HepG2 (cell line): ENCODE results near the gene NFYC. TPM values are rescaled to one million over a fixed set of nuclear protein-coding genes. Genes with fewer than 3 reads are reported as not detected.
A peak's percentile ranks its signal among the peaks of the same experiment; 100 is the strongest.

Source experiments
- ADNP ChIP-seq: sonication (generic); formaldehyde crosslinking; IDR thresholded peaks from 2 replicates; pipeline ENCODE4 v1.4.0; 2020; ENCODE audit warnings: missing genetic modification reagents
- ATM ChIP-seq: fragments of 450-650 bp; IDR thresholded peaks from 2 replicates; pipeline ENCODE4 v1.7.1; 2017; ENCODE audit warnings: mild to moderate bottlenecking, borderline replicate concordance
- CCDC6 ChIP-seq: sonication (generic); formaldehyde crosslinking; IDR thresholded peaks from 2 replicates; pipeline ENCODE4 v1.8.1; 2022; ENCODE audit warnings: mild to moderate bottlenecking, missing genetic modification reagents, moderate library complexity
- HMGA1 ChIP-seq: sonication (generic); formaldehyde crosslinking; conservative IDR thresholded peaks from 2 replicates; pipeline ENCODE4 v1.4.0; 2020; ENCODE audit warnings: missing genetic modification reagents
- HNRNPK ChIP-seq: fragments of 200-400 bp; formaldehyde crosslinking; IDR thresholded peaks from 2 replicates; pipeline ENCODE4 v1.6.1; 2018; ENCODE audit warnings: low read length, low read depth, moderate library complexity, mild to moderate bottlenecking; ENCODE audit not compliant: poor library complexity, severe bottlenecking
- JUN ChIP-seq: sonication (generic); formaldehyde crosslinking; IDR thresholded peaks from 2 replicates; pipeline ENCODE4 v1.4.0; 2020; ENCODE audit warnings: mild to moderate bottlenecking, missing genetic modification reagents
- MAFG ChIP-seq: sonication (generic); formaldehyde crosslinking; IDR thresholded peaks from 2 replicates; pipeline ENCODE4 v1.5.1; 2020; ENCODE audit warnings: mild to moderate bottlenecking, missing genetic modification reagents
- MIXL1 ChIP-seq: IDR thresholded peaks from 2 replicates; pipeline ENCODE4 v1.6.1; 2016
- MXD3 ChIP-seq: IDR thresholded peaks from 2 replicates; pipeline ENCODE4 v1.6.1; 2016; ENCODE audit warnings: mild to moderate bottlenecking, missing biosample characterization, missing genetic modification reagents
- NCOA5 ChIP-seq: sonication (generic); formaldehyde crosslinking; IDR thresholded peaks from 2 replicates; pipeline ENCODE4 v1.4.0; 2020; ENCODE audit warnings: missing genetic modification reagents
- NR2C2 ChIP-seq: sonication (generic); formaldehyde crosslinking; IDR thresholded peaks from 2 replicates; pipeline ENCODE4 v1.4.0; 2020; ENCODE audit warnings: missing genetic modification reagents, mild to moderate bottlenecking, moderate library complexity, borderline replicate concordance
- RCOR2 ChIP-seq: IDR thresholded peaks from 2 replicates; pipeline ENCODE4 v1.6.1; 2016; ENCODE audit warnings: missing biosample characterization, missing genetic modification reagents
- SNAPC4 ChIP-seq: sonication (generic); formaldehyde crosslinking; IDR thresholded peaks from 2 replicates; pipeline ENCODE4 v1.4.0; 2020; ENCODE audit warnings: mild to moderate bottlenecking, missing genetic modification reagents
- TCF7 ChIP-seq: sonication (generic); IDR thresholded peaks from 2 replicates; pipeline ENCODE4 v1.6.1; 2016; ENCODE audit warnings: antibody characterized with exemption, low read depth
- ZFAT ChIP-seq: sonication (generic); formaldehyde crosslinking; conservative IDR thresholded peaks from 2 replicates; pipeline ENCODE4 v1.8.1; 2023; ENCODE audit warnings: missing genetic modification reagents, inconsistent platforms
- ZFP36L2 ChIP-seq: sonication (generic); formaldehyde crosslinking; IDR thresholded peaks from 2 replicates; pipeline ENCODE4 v1.4.0; 2020; ENCODE audit warnings: missing genetic modification reagents
- ZNF121 ChIP-seq: sonication (generic); formaldehyde crosslinking; IDR thresholded peaks from 2 replicates; pipeline ENCODE4 v1.5.0; 2020; ENCODE audit warnings: mild to moderate bottlenecking, missing genetic modification reagents
- ZNF276 ChIP-seq: sonication (generic); formaldehyde crosslinking; IDR thresholded peaks from 2 replicates; pipeline ENCODE4 v1.4.0; 2020; ENCODE audit warnings: mild to moderate bottlenecking, low read depth, missing genetic modification reagents
- ZNF3 ChIP-seq: IDR thresholded peaks from 2 replicates; pipeline ENCODE4 v1.7.0; 2017; ENCODE audit warnings: inconsistent platforms
- ZNF350 ChIP-seq: sonication (generic); formaldehyde crosslinking; IDR thresholded peaks from 2 replicates; pipeline ENCODE4 v1.4.0; 2020; ENCODE audit warnings: mild to moderate bottlenecking, low read depth, missing genetic modification reagents, borderline replicate concordance
- ZNF44 ChIP-seq: sonication (generic); formaldehyde crosslinking; IDR thresholded peaks from 2 replicates; pipeline ENCODE4 v1.5.1; 2020; ENCODE audit warnings: mild to moderate bottlenecking, missing genetic modification reagents
- ZNF558 ChIP-seq: sonication (generic); formaldehyde crosslinking; IDR thresholded peaks from 2 replicates; pipeline ENCODE4 v1.9.0; 2022; ENCODE audit warnings: mild to moderate bottlenecking, missing genetic modification reagents, borderline replicate concordance
- ZNF564 ChIP-seq: sonication (generic); formaldehyde crosslinking; IDR thresholded peaks from 2 replicates; pipeline ENCODE4 v1.8.1; 2023; ENCODE audit warnings: mild to moderate bottlenecking, missing genetic modification reagents
- ZNF652 ChIP-seq: IDR thresholded peaks from 2 replicates; pipeline ENCODE4 v1.6.1; 2016; ENCODE audit warnings: low read depth, borderline replicate concordance
- polyA plus RNA-seq, 8 experiments: library from polyadenylated mRNA; depleted of rRNA in 3 of 8; stranded (reverse) in 7 of 8; unstranded in 1 of 8; fragments of >200 nt; fragmentation: Illumina TruSeq in 4 of 8; extraction: Trizol in 4 of 8; gene quantifications; 2 replicates each; pipeline versions ENCODE4 v1.2.1 to v1.2.3, GENCODE V29; 2011 to 2016; ENCODE audit warnings: low read depth in 4 of 8, missing spikeins in 1 of 8, mixed read lengths in 1 of 8; ENCODE audit not compliant: insufficient read depth in 1 of 8
- total RNA-seq, 5 experiments: library from RNA; depleted of rRNA; stranded (reverse); fragments of >200 nt; fragmentation: Illumina TruSeq; extraction: Trizol; gene quantifications; 2 replicates each; pipeline ENCODE4 v1.2.3, GENCODE V29; 2016; ENCODE audit warnings: low read depth in 1 of 5

Gene NFYC
- total and polyA plus RNA-seq, 2 of the 13 experiments (the other 11 are each of a cell fraction or from before 2014, with no cell fraction given), result 33.9 to 73.7 TPM

- TF ChIP-seq ZNF3, result no peak
- TF ChIP-seq ADNP (CRISPR knock-in tag), result no peak
- no peak; the same call in 1 of the 2 replicates for TF ChIP-seq RCOR2 (CRISPR knock-in tag)
- TF ChIP-seq ZNF276 (CRISPR knock-in tag), result peak; percentile 87
- TF ChIP-seq TCF7, result 0 out of 2 replicates have a peak, but pooled peaks have one; percentile 42
- peak; percentile 51; the same call in 1 of the 2 replicates for TF ChIP-seq SNAPC4
- 0 out of 2 replicates have a peak, but pooled peaks have one; percentile 55 for TF ChIP-seq ZNF44 (CRISPR knock-in tag)
- TF ChIP-seq MAFG (CRISPR knock-in tag), result no peak
- peak; percentile 85; the same call in 1 of the 2 replicates for TF ChIP-seq MXD3 (CRISPR knock-in tag)
- TF ChIP-seq ZNF652 (CRISPR knock-in tag), result no peak; the same call in 1 of the 2 replicates
- TF ChIP-seq HNRNPK, result peak; percentile 89
- TF ChIP-seq NCOA5 (CRISPR knock-in tag), result no peak
- TF ChIP-seq NR2C2 (CRISPR knock-in tag), result peak; percentile 83
- no peak for TF ChIP-seq MIXL1
- TF ChIP-seq ZFP36L2 (CRISPR knock-in tag), result no peak
- TF ChIP-seq CCDC6 (CRISPR knock-in tag), result no peak; the same call in 1 of the 2 replicates
- no peak for TF ChIP-seq HMGA1
- no peak for TF ChIP-seq ZNF564 (CRISPR knock-in tag)
- peak; percentile 92; the same call in 1 of the 2 replicates for TF ChIP-seq ZNF558 (CRISPR knock-in tag)
- peak; percentile 94; the same call in 1 of the 2 replicates for TF ChIP-seq ZNF350 (CRISPR knock-in tag)
- peak; percentile 41 for TF ChIP-seq ZNF121
- no peak for TF ChIP-seq ATM
- TF ChIP-seq ZFAT, result no peak
- TF ChIP-seq JUN, result peak; percentile 43; the same call in 1 of the 2 replicates
These were observed at the start of gene NFYC (continued) for GRCh38 chr1:40691538-40692428.
